Amniotic epithelial cell (primary cell): Measurements from ENCODE around the gene AMFR.

Source experiments
- DNase-seq: peaks from one replicate; pipeline ENCODE4 v3.0.0-alpha.2; 2010; ENCODE audit warnings: low read depth

AMFR gene

GRCh38 chr16:56331399-56331798 is 93.9 kb downstream of the AMFR start:
- no peak for DNase-seq

GRCh38 chr16:56330476-56330875 is 94.9 kb downstream of the AMFR start:
- DNase-seq: no peak

- no peak for DNase-seq
These were observed 95.5 kb downstream of the AMFR start for GRCh38 chr16:56329887-56330286.

GRCh38 chr16:56328276-56329022 is 96.9 kb downstream of the AMFR start:
- DNase-seq: no peak

- DNase-seq: no peak
These were observed 97.5 kb downstream of the AMFR start for GRCh38 chr16:56327929-56328258.

GRCh38 chr16:56327071-56327928 is 98.0 kb downstream of the AMFR start:
- DNase-seq: no peak

GRCh38 chr16:56325956-56326355 is 99.4 kb downstream of the AMFR start:
- no peak for DNase-seq

- DNase-seq: no peak
These were observed 100.9 kb downstream of the AMFR start for GRCh38 chr16:56324406-56324805.

GRCh38 chr16:56321571-56321970 is 103.8 kb downstream of the AMFR start:
- no peak for DNase-seq

GRCh38 chr16:56320811-56321558 is 104.4 kb downstream of the AMFR start:
- no peak for DNase-seq

- no peak for DNase-seq
These were observed 105.3 kb downstream of the AMFR start for GRCh38 chr16:56320056-56320455.

GRCh38 chr16:56319376-56319775 is 106.0 kb downstream of the AMFR start:
- DNase-seq: no peak

- DNase-seq: no peak
These were observed 106.6 kb downstream of the AMFR start for GRCh38 chr16:56318827-56319140.

GRCh38 chr16:56317998-56318826 is 107.1 kb downstream of the AMFR start:
- DNase-seq: peak; percentile 62

- no peak for DNase-seq
These were observed 108.8 kb downstream of the AMFR start for GRCh38 chr16:56316545-56316944.

- no peak for DNase-seq
These were observed 109.4 kb downstream of the AMFR start for GRCh38 chr16:56315955-56316354.

GRCh38 chr16:56314244-56314850 is 111.0 kb downstream of the AMFR start:
- no peak for DNase-seq

GRCh38 chr16:56312556-56312955 is 112.8 kb downstream of the AMFR start:
- DNase-seq: no peak

GRCh38 chr16:56312028-56312300 is 113.4 kb downstream of the AMFR start:
- no peak for DNase-seq
